Mammary epithelial cell (primary cell): ENCODE results near the gene TMEM238.

Experiments used
- CTCF ChIP-seq, 2 donors: IDR thresholded peaks in 1 of 2; conservative IDR thresholded peaks in 1 of 2; 2 replicates each; pipeline ENCODE4 v1.5.1; 2011 to 2012; ENCODE audit warnings: inconsistent platforms in 2 of 2, low read length in 2 of 2, mild to moderate bottlenecking in 2 of 2, control low read depth in 1 of 2, low read depth in 1 of 2; ENCODE audit not compliant: insufficient read depth in 1 of 2; ENCODE audit errors: extremely low read depth in 1 of 2
- EZH2 ChIP-seq: IDR thresholded peaks from 2 replicates; pipeline ENCODE4 v1.6.1; 2012; ENCODE audit warnings: low read length, inconsistent platforms, borderline replicate concordance

- TF ChIP-seq CTCF (conservative IDR thresholded peaks at IDR 0.05 in 1 of 2, IDR thresholded peaks at IDR 0.05 in 1 of 2; ENCODE audit: extremely low read depth in 1 of 2, insufficient read depth in 1 of 2, low read depth in 1 of 2, low read length in 2 of 2) (no peak), EZH2 (no peak)
These were observed 21.5 kb upstream of the TMEM238 start for GRCh38 chr19:55405638-55406037.
